Stomach (tissue), 4 donors: ENCODE data around the gene STRIP1.

ENCODE experiments used
- EP300 ChIP-seq: sonication (generic); formaldehyde crosslinking; IDR thresholded peaks from one replicate; pipeline ENCODE4 v1.6.1; 2017; ENCODE audit warnings: antibody characterized with exemption
- POLR2A ChIP-seq, 4 donors: fragments of 450-650 bp; IDR thresholded peaks; one replicate each; pipeline ENCODE4 v1.6.1; 2016; ENCODE audit warnings: antibody characterized with exemption in 4 of 4, control low read depth in 2 of 4, mild to moderate bottlenecking in 1 of 4, moderate library complexity in 1 of 4
- POLR2AphosphoS5 ChIP-seq, 3 donors: sonication (generic); formaldehyde crosslinking; IDR thresholded peaks; one replicate each; pipeline ENCODE4 v1.6.1; 2016; ENCODE audit warnings: antibody characterized with exemption in 3 of 3
- TF ChIP-seq, protein P1 (sequence below), 7 experiments: fragments of 450-650 bp in 4 of 7; fragments of 200-600 bp in 3 of 7; sonication (generic) in 3 of 7; IDR thresholded peaks; one replicate each; pipeline ENCODE4 v1.5.1; 2016 to 2019; ENCODE audit warnings: antibody characterized with exemption in 7 of 7, control low read depth in 2 of 7, mild to moderate bottlenecking in 1 of 7

DNA sequence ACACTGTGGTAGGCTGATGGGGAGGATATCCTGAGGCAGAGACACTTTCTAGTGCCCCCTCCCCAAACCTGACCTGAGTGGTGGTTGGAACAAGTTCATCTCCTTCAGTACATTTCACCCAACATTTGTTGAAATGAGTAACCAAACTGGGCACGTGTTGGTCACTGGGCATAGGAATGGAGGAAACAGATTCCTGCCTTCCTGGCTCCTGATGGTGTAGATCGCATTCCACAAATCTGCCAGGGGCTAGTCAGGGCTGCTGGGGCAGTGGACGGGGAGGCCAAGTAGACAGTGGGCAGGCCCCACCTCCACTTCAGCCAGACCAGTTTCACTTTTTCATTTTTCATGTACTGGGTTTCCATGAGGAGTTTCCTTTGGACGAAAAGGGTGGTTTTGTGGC, 52.5 kb downstream of the STRIP1 start:
- TF ChIP-seq EP300, result no peak
- no peak for TF ChIP-seq POLR2A (IDR thresholded peaks at IDR 0.05)
- no peak for TF ChIP-seq POLR2AphosphoS5 (IDR thresholded peaks at IDR 0.05)
- TF ChIP-seq, protein P1, sequence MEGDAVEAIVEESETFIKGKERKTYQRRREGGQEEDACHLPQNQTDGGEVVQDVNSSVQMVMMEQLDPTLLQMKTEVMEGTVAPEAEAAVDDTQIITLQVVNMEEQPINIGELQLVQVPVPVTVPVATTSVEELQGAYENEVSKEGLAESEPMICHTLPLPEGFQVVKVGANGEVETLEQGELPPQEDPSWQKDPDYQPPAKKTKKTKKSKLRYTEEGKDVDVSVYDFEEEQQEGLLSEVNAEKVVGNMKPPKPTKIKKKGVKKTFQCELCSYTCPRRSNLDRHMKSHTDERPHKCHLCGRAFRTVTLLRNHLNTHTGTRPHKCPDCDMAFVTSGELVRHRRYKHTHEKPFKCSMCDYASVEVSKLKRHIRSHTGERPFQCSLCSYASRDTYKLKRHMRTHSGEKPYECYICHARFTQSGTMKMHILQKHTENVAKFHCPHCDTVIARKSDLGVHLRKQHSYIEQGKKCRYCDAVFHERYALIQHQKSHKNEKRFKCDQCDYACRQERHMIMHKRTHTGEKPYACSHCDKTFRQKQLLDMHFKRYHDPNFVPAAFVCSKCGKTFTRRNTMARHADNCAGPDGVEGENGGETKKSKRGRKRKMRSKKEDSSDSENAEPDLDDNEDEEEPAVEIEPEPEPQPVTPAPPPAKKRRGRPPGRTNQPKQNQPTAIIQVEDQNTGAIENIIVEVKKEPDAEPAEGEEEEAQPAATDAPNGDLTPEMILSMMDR (IDR thresholded peaks at IDR 0.05), result no peak
